GM10266 (cell line): Measurements from ENCODE around the gene CBFA2T3.

Experiments used
- DNase-seq: peaks from one replicate; pipeline ENCODE4 v3.0.0; 2012; ENCODE audit errors: extremely low spot score
- TF ChIP-seq, protein P1 (sequence below): IDR thresholded peaks from 2 replicates; pipeline ENCODE4 v1.5.1; 2012; ENCODE audit warnings: mild to moderate bottlenecking, low read depth; ENCODE audit not compliant: control insufficient read depth, insufficient read depth; ENCODE audit errors: missing control alignments

The CBFA2T3 gene

DNA sequence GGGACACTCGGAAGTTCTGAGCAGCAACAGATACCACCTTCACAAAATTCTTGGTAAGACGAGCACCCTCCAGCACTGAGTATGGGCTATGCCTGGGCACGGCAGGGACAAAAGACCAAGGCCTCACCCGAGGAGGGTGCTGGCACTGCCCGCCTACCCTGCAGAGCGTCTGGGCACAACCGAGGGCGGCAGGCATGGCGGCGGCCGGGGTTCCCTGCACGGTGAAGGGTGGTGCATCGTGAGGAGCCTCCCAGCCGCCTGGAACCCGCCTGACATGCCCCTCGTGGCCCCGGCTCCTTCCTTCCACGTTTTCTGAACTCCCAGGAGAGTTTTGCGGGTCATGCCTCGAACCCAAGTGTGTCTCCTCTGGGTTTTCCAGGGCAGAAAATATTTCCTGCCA lies 139.2 kb downstream of the CBFA2T3 start:
- TF ChIP-seq, protein P1, sequence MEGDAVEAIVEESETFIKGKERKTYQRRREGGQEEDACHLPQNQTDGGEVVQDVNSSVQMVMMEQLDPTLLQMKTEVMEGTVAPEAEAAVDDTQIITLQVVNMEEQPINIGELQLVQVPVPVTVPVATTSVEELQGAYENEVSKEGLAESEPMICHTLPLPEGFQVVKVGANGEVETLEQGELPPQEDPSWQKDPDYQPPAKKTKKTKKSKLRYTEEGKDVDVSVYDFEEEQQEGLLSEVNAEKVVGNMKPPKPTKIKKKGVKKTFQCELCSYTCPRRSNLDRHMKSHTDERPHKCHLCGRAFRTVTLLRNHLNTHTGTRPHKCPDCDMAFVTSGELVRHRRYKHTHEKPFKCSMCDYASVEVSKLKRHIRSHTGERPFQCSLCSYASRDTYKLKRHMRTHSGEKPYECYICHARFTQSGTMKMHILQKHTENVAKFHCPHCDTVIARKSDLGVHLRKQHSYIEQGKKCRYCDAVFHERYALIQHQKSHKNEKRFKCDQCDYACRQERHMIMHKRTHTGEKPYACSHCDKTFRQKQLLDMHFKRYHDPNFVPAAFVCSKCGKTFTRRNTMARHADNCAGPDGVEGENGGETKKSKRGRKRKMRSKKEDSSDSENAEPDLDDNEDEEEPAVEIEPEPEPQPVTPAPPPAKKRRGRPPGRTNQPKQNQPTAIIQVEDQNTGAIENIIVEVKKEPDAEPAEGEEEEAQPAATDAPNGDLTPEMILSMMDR: no peak

DNA sequence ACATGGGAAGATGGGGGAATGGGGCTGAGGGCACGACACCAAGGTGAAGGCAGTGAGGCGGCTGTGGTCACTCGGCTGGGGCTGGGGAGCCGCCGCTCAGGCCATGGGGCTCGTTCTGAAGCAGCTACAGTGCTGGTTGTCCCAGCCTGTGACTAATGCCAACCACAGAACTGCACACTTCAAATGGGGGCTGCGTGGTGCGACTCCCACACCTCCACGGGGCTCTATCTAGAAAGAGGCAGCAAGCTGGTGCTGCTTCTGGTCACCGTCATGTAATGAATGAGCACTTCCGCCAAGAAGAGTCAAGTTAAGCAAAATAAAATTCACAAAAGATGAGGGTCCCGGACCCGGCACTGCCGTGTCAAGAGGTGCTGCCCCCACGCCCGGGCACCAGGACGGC lies 140.2 kb downstream of the CBFA2T3 start:
- no peak for DNase-seq
- TF ChIP-seq, protein P1: no peak

More for the DNA sequence above, 139.2 kb downstream of the CBFA2T3 start:
- no peak for DNase-seq

DNA sequence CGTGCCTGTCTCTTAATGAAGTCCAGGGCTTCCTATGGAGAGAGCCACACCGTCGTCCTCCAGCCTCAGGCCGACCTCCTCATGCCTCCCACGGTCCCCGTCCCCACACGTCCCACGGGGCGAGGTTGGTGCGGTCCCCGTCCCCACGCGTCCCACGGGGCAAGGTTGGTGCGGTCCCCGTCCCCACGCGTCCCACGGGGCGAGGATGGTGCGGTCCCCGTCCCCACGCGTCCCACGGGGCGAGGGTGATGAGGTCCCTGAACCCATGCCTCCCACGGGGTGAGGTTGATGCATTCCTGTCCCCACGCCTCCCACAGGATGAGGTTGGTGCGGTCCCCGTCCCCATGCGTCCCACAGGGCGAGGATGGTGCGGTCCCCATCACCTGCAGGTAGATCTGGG lies 141.2 kb downstream of the CBFA2T3 start:
- no peak for DNase-seq
- TF ChIP-seq, protein P1: no peak

DNA sequence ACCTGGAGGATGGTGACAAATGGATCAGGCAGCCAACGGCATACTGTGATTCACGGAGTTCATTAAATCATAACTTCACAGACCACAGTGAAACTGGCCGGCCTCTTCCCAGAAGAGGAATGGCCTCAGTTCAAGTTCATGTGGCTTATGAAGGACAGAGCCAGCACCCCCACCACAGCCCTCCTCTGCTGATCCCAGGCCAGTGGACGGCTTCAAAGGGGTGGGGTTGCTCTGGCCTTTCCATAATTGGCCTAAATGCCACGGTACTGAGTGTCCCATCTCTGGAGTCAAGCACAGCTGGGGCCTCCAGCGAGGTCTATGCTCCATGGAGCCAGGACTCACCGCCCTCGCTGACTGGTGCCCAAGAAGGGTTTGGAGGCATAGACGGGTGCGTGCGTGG lies 141.6 kb downstream of the CBFA2T3 start:
- DNase-seq: no peak
- TF ChIP-seq, protein P1: no peak

DNA sequence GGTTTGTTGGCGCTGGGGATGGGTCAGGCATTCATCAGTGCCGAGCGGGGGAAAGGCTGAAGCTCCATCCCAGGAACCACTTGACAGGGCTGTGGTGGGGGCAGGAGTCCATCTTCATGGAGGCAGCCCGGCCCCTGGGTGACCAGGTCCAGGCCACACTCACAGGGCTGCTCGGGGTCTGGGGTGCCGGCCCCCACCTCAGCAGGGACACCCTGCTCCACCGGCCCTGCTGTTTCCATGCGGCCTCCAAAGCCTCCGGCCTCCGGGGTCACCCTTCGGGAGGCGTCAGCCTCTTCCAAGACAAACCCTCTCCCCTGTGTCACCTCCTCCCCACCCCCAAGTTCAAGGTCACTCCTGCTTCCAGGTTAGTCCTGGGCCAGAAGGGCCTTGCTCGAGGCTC lies 142.3 kb downstream of the CBFA2T3 start:
- no peak for DNase-seq
- TF ChIP-seq, protein P1: no peak

DNA sequence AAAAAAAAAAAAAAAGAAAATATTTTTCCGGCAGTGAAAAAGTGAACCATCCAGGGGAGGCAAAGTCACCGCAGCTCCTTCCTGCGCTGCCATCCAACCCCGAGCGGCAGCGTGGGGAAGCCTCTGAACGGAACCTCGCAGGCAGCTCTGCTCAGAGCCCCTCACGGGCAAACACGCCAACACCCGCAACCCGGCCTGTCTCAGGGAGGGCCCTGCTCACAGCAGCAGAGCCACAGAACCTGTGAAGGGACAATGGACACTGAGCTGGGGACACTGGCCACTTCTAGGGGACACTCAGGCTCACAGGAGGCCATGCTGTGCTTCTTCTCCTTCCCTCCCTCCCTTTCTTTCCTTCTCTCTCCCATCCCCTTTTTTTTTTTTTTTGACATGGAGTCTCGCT lies 143.9 kb downstream of the CBFA2T3 start:
- no peak for DNase-seq
- TF ChIP-seq, protein P1: no peak

DNA sequence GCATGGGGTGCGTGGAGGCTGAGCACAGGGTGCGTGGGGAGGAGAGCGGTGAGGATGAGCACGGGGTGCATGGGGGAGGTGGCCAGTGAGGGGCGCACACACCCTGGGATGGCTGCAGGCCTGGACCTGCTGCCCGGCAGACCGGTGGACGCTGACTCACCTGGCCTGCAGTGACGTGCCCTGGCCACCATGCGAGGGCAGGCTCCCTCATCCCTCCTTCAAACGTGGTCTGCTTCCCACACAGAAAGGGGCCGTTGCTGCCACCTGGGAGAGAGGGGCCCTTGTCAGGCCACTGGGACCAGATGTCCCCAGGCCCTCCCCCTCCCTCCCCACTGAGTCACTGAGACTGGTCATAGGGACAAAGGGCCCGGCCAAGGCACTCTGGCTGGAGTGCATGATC lies 145.2 kb downstream of the CBFA2T3 start:
- no peak for DNase-seq
- TF ChIP-seq, protein P1: no peak
